ENCODE data around the gene HSPB7. TPM values are rescaled to one million over a fixed set of nuclear protein-coding genes. Genes with fewer than 3 reads are reported as not detected.
"Not testable (repeated sequence)": the region's sequence is repeated elsewhere in the genome, so short reads cannot be mapped to it uniquely, and the experiment has no call there.

Gene HSPB7
- total RNA-seq = 1,000 to 10,000 TPM; 2,213 to 3,018 (median 2,419) TPM
- polyA plus RNA-seq = 3,985 TPM
- long read RNA-seq, donor 1, transcript HSPB7-205 (2 exons, 2,702 nt) = minor isoform, 269 of 3,111 reads
- long read RNA-seq, donor 1, transcript HSPB7-204 (3 exons, 2,128 nt) = minor isoform, 49 of 3,111 reads
- long read RNA-seq, donor 1, transcript HSPB7-207 (3 exons, 844 nt) = minor isoform, 96 of 3,111 reads
- long read RNA-seq, donor 1, transcript HSPB7-201 (3 exons, 2,892 nt) = major isoform, 1,340 of 3,111 reads
- long read RNA-seq, donor 1, partial matches to known transcripts = 6 of 3,111 reads
- long read RNA-seq, donor 1, other reads (novel, unspliced or antisense) = 1,319 of 3,111 reads
- long read RNA-seq, donor 2, transcript HSPB7-204 (3 exons, 2,128 nt) = minor isoform, 25 of 1,359 reads
- long read RNA-seq, donor 2, transcript HSPB7-201 (3 exons, 2,892 nt) = major isoform, 900 of 1,359 reads
- long read RNA-seq, donor 2, transcript HSPB7-205 (2 exons, 2,702 nt) = minor isoform, 56 of 1,359 reads
- long read RNA-seq, donor 2, transcript HSPB7-207 (3 exons, 844 nt) = minor isoform, 52 of 1,359 reads
- long read RNA-seq, donor 2, partial matches to known transcripts = 2 of 1,359 reads
- long read RNA-seq, donor 2, other reads (novel, unspliced or antisense) = 301 of 1,359 reads
- long read RNA-seq, donor 3, transcript HSPB7-204 (3 exons, 2,128 nt) = minor isoform, 74 of 4,835 reads
- long read RNA-seq, donor 3, transcript HSPB7-201 (3 exons, 2,892 nt) = major isoform, 2,412 of 4,835 reads
- long read RNA-seq, donor 3, transcript HSPB7-205 (2 exons, 2,702 nt) = minor isoform, 856 of 4,835 reads
- long read RNA-seq, donor 3, transcript HSPB7-207 (3 exons, 844 nt) = minor isoform, 151 of 4,835 reads
- long read RNA-seq, donor 3, partial matches to known transcripts = 32 of 4,835 reads
- long read RNA-seq, donor 3, other reads (novel, unspliced or antisense) = 1,255 of 4,835 reads
- long read RNA-seq, donor 4, transcript HSPB7-201 (3 exons, 2,892 nt) = major isoform, 1,313 of 2,011 reads
- long read RNA-seq, donor 4, transcript HSPB7-205 (2 exons, 2,702 nt) = minor isoform, 117 of 2,011 reads
- long read RNA-seq, donor 4, transcript HSPB7-204 (3 exons, 2,128 nt) = minor isoform, 40 of 2,011 reads
- long read RNA-seq, donor 4, transcript HSPB7-207 (3 exons, 844 nt) = minor isoform, 71 of 2,011 reads
- long read RNA-seq, donor 4, partial matches to known transcripts = 389 of 2,011 reads
- long read RNA-seq, donor 4, other reads (novel, unspliced or antisense) = 43 of 2,011 reads

DNA sequence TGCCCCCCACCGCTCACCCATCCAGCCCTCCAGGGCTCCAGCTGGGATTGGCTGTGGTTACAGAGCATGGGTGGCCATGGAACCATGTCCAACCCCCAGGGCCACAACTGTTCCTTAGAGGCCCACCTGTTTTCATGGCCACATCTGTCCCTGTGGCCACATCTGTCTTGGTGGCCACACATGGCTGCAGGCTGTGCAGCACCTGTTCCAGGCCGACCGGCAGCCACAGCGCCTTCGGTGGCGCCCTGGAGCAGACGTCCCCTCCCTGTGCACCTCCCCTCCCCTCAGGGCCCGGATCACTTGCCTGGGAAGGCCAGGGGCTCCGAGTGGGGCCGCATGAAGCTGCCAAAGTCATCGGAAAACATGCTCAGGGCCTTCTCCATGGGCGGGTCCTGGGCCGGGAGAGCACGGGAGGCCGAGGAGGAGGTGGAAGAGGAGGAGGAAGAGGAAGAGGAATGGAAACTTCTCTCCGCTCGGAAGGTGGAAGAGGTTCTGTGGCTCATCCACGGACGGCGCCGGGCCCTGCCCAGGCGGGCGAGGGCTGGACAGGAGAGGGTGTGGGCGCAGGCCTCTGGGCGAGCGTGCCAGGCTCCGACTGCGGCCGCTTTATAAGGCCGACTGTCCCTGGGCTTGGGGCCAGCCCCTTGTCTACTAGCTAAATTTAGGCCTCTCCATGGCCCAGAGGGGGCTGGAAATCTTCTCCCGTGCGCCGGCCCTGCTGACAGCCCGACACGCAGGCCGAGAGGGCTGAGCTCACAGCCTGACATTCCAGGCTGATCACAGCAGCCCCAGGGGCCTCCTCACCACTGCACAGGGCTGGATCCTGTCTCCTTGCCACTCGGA lies at the start of gene HSPB7:
TSS of gene HSPB7 (minus strand) at position 583 of the 843 bp plus-strand sequence. CDS start at position 503, 80 bp downstream.
- WGBS = 16% methylated on average over 37 of the region's 37 CpGs
- H3K4me1 ChIP-seq (ENCODE audit: control insufficient read depth, insufficient read depth, low read length) = peaks cover under 1% of the 10 kb centered on the region
- H3K4me3 ChIP-seq (ENCODE audit: low read length) = peak within 1 kb of the TSS; percentile 46
- DNase-seq (peak; percentile 91 to 94 (median 94)), ATAC-seq (peak; percentile 65 to 67)
- H3K9me3 ChIP-seq (ENCODE audit: control insufficient read depth, low read length) = no peaks in the 10 kb centered on the region
- intact Hi-C loops (cut with DNase I) = no loop called here
- no peaks in the 10 kb centered on the region for H3K27me3 ChIP-seq (ENCODE audit: control insufficient read depth, insufficient read depth)
- H3K27ac ChIP-seq (ENCODE audit: low read length) = peak within 1 kb of the TSS; percentile 99

DNA sequence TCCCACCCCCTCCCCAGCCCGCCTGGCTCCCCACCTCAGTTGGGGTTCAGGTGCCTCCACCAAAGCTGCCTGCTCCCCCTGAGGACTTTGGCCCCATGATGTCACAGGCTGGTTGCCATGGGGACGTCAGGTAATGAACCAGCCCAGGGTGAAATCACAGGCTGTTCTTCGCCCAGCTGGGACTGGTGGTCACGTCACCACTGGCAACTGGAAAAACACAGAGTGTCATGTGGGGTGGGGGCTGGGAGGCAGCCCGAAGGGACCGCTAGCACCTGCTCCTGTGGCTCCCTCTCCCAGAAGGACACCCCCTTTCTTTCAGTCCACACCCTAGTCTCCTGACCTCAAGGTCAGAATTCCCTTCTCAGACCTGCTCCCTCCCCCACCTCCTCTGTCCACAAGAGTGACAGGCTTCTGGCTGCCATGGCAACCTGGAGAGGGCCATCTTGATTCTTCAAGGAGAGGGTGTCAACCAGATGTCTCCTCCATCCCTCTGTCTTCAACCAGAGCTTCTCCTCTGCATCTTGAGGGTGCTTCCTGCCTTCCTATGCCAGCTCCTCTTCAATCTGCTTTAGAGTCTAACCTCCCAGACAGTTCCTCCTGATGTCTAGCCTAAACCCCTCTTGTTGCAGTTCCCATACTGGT lies 49.4 kb upstream of the HSPB7 start:
- H3K4me1 ChIP-seq (ENCODE audit: control insufficient read depth, insufficient read depth, low read length) = peaks cover 10% of the 10 kb centered on the region
- no peak overlapping the region for H3K27ac ChIP-seq (ENCODE audit: low read length)
- intact Hi-C loops (cut with DNase I) = no loop called here
- no peaks in the 10 kb centered on the region for H3K27me3 ChIP-seq (ENCODE audit: control insufficient read depth, insufficient read depth)
- H3K4me3 ChIP-seq (ENCODE audit: low read length) = no peak overlapping the region
- H3K9me3 ChIP-seq (ENCODE audit: control insufficient read depth, low read length) = no peaks in the 10 kb centered on the region
- no peak for DNase-seq
- 59% methylated on average over 6 of the region's 6 CpGs for WGBS
- ATAC-seq = no peak

DNA sequence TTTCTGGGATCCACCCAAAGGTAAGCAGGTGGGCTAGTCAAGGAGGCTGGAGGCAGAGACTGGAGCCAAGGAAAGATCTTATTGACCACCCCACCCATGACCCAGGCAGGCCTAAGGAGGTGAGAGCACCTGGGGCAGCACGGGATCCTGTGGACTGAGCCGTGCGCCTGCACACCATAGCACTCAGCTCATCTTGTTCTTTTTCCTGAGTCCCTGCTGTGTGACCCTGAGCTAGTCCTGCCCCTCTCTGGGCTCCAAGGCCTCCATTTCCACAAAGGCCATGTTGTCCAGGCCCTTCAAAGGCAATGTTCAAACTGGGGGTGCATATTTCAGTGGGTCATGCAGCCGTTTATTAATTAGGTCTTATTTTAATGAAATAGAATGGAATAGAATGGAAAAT lies 48.4 kb upstream of the HSPB7 start:
- no peaks in the 10 kb centered on the region for H3K9me3 ChIP-seq (ENCODE audit: control insufficient read depth, low read length)
- no peak for ATAC-seq
- 89% methylated on average over 4 of the region's 4 CpGs for WGBS
- H3K27me3 ChIP-seq (ENCODE audit: control insufficient read depth, insufficient read depth) = no peaks in the 10 kb centered on the region
- H3K4me1 ChIP-seq (ENCODE audit: control insufficient read depth, insufficient read depth, low read length) = peaks cover 10% of the 10 kb centered on the region
- intact Hi-C loops (cut with DNase I) = no loop called here
- H3K27ac ChIP-seq (ENCODE audit: low read length) = no peak overlapping the region
- no peak overlapping the region for H3K4me3 ChIP-seq (ENCODE audit: low read length)
- no peak for DNase-seq

DNA sequence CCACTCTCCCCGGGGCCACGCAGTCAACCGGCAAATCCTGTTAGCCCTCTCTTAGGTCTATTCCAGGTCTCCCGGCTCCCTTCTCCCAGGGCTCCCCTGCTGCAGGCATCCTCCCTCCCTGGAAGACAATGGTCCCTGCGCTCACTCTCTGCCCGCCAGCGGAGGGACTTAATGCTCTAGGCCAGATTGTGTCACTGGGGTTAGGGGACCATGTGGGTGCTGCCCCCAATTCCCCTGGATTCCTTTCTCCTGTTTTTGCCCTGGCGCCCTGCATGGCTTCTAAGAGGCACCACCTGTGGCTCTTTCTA lies 47.4 kb upstream of the HSPB7 start:
- no peak overlapping the region for H3K27ac ChIP-seq (ENCODE audit: low read length)
- DNase-seq (no peak), ATAC-seq (no peak)
- no peaks in the 10 kb centered on the region for H3K9me3 ChIP-seq (ENCODE audit: control insufficient read depth, low read length)
- WGBS = 77% methylated on average over 8 of the region's 8 CpGs
- H3K27me3 ChIP-seq (ENCODE audit: control insufficient read depth, insufficient read depth) = no peaks in the 10 kb centered on the region
- no peak overlapping the region for H3K4me3 ChIP-seq (ENCODE audit: low read length)
- H3K4me1 ChIP-seq (ENCODE audit: control insufficient read depth, insufficient read depth, low read length) = peaks cover 10% of the 10 kb centered on the region
- intact Hi-C loops (cut with DNase I) = no loop called here

GRCh38 chr1:16064536-16065268 lies 46.9 kb upstream of the HSPB7 start:
- H3K4me3 ChIP-seq (ENCODE audit: low read length) = no peak overlapping the region
- ATAC-seq (no peak), DNase-seq (no peak)
- intact Hi-C loops (cut with DNase I) = no loop called here
- peaks cover 10% of the 10 kb centered on the region for H3K4me1 ChIP-seq (ENCODE audit: control insufficient read depth, insufficient read depth, low read length)
- H3K27ac ChIP-seq (ENCODE audit: low read length) = no peak overlapping the region
- 30% methylated on average over 13 of the region's 13 CpGs for WGBS
- H3K9me3 ChIP-seq (ENCODE audit: control insufficient read depth, low read length) = no peaks in the 10 kb centered on the region
- no peaks in the 10 kb centered on the region for H3K27me3 ChIP-seq (ENCODE audit: control insufficient read depth, insufficient read depth)

- H3K27me3 ChIP-seq (ENCODE audit: control insufficient read depth, insufficient read depth) = no peaks in the 10 kb centered on the region
- H3K4me3 ChIP-seq (ENCODE audit: low read length) = no peak overlapping the region
- no peaks in the 10 kb centered on the region for H3K9me3 ChIP-seq (ENCODE audit: control insufficient read depth, low read length)
- intact Hi-C loops (cut with DNase I) = no loop called here
- WGBS = 47% methylated on average over 9 of the region's 9 CpGs
- no peak for ATAC-seq
- no peak overlapping the region for H3K27ac ChIP-seq (ENCODE audit: low read length)
- peaks cover 10% of the 10 kb centered on the region for H3K4me1 ChIP-seq (ENCODE audit: control insufficient read depth, insufficient read depth, low read length)
- DNase-seq = no peak
Measured at GRCh38 chr1:16063921-16064320, 46.1 kb upstream of the HSPB7 start.

- WGBS = 93% methylated on average over 15 of the region's 15 CpGs
- intact Hi-C loops (cut with DNase I) = no loop called here
- Histone ChIP-seq H3K4me3 (ENCODE audit: low read length) (no peak overlapping the region), H3K9me3 (ENCODE audit: control insufficient read depth, low read length) (no peaks in the 10 kb centered on the region), H3K27me3 (ENCODE audit: control insufficient read depth, insufficient read depth) (no peaks in the 10 kb centered on the region), H3K4me1 (ENCODE audit: control insufficient read depth, insufficient read depth, low read length) (peaks cover 10% of the 10 kb centered on the region), H3K27ac (ENCODE audit: low read length) (no peak overlapping the region)
- DNase-seq (no peak), ATAC-seq (no peak)
Measured at GRCh38 chr1:16063226-16063829, 45.5 kb upstream of the HSPB7 start.

- H3K27ac ChIP-seq (ENCODE audit: low read length); H3K4me1 ChIP-seq (ENCODE audit: control insufficient read depth, insufficient read depth, low read length); ATAC-seq; intact Hi-C loops (cut with DNase I); H3K9me3 ChIP-seq (ENCODE audit: control insufficient read depth, low read length); H3K4me3 ChIP-seq (ENCODE audit: low read length); DNase-seq; H3K27me3 ChIP-seq (ENCODE audit: control insufficient read depth, insufficient read depth): not testable (repeated sequence)
- 87% methylated on average over 9 of the region's 9 CpGs for WGBS
Measured at GRCh38 chr1:16062687-16063075, 44.8 kb upstream of the HSPB7 start.

GRCh38 chr1:16061989-16062686 lies 44.3 kb upstream of the HSPB7 start:
- intact Hi-C loops (cut with DNase I); H3K4me1 ChIP-seq (ENCODE audit: control insufficient read depth, insufficient read depth, low read length); DNase-seq; H3K4me3 ChIP-seq (ENCODE audit: low read length); H3K27ac ChIP-seq (ENCODE audit: low read length); H3K9me3 ChIP-seq (ENCODE audit: control insufficient read depth, low read length); H3K27me3 ChIP-seq (ENCODE audit: control insufficient read depth, insufficient read depth); ATAC-seq: not testable (repeated sequence)
- WGBS = 78% methylated on average over 18 of the region's 18 CpGs
